Activated naive CD8-positive, alpha-beta T cell treated with anti-CD3 and anti-CD28 coated beads for 36 hours (primary cell): Measurements from ENCODE around the gene MAPK11. TPM values are rescaled to one million over a fixed set of nuclear protein-coding genes. Genes with fewer than 3 reads are reported as not detected.

Source experiments
- DNase-seq: peaks from one replicate; pipeline ENCODE4 v3.0.0; 2021
- H3K27ac Mint-ChIP-seq: one replicate; pipeline ENCODE4 v1.8.0; 2022; ENCODE audit warnings: mild to moderate bottlenecking, moderate library complexity, mixed read lengths
- H3K27me3 Mint-ChIP-seq: one replicate; pipeline ENCODE4 v1.8.0; 2022; ENCODE audit warnings: mild to moderate bottlenecking, mixed read lengths
- H3K36me3 Mint-ChIP-seq: one replicate; pipeline ENCODE4 v1.8.0; 2021; ENCODE audit warnings: mild to moderate bottlenecking, mixed read lengths
- H3K4me1 Mint-ChIP-seq: one replicate; pipeline ENCODE4 v1.8.0; 2021; ENCODE audit warnings: mixed read lengths
- H3K4me3 Mint-ChIP-seq: one replicate; pipeline ENCODE4 v1.8.0; 2022; ENCODE audit warnings: mild to moderate bottlenecking, moderate library complexity, mixed read lengths
- H3K9me3 Mint-ChIP-seq: one replicate; pipeline ENCODE4 v1.8.0; 2022; ENCODE audit warnings: mixed read lengths
- total RNA-seq, 2 experiments: library from RNA; stranded (reverse); gene quantifications; one replicate each; pipeline ENCODE4 v1.2.3, GENCODE V29; 2021

Gene MAPK11
- total RNA-seq: 1 to 10 TPM; 3.2 to 3.3 TPM

DNA sequence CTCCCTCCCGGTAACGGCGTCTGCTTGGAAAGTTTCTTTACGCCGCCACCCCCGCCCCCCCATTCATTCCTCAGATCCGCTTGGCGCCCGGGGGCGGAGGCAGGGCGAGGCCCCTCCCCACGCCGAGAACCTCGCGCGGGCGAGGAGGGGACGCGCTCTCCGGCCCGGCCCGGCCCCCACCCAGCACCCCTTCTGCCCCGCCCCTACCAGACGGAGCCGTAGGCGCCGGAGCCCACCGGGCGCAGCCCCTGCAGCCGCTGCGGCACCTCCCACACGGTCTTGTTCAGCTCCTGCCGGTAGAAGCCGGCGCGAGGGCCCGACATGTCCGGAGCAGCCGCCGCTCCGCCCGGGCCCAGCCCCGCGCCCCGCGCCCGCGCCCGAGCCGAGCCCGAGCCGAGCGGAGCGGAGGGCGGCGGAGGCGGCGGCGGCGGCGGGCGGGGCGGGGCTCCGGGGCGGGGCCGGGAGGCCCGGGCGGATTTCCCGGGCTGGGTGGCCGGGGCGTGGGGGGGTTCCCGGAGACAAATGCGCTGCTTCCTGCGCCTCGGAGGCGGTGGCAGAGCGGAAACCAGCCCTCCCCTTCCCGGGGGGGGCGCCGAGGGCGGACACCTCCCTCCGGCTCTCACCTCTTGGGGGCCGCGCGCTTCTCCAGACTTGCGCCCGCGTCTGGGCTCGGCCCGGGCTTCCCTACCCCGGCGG is at the start of gene MAPK11:
MAPK11 (minus strand) TSS at position 411 of the 696 bp plus-strand sequence; CDS start at position 323, 88 bp downstream.
- DNase-seq: peak; percentile 72
- H3K27ac Mint-ChIP-seq: no peak within 1 kb of the TSS
- peaks cover 9% of the 10 kb centered on the region for H3K4me1 Mint-ChIP-seq
- peak within 1 kb of the TSS; percentile 67 for H3K4me3 Mint-ChIP-seq
- H3K36me3 Mint-ChIP-seq: peaks cover 2% of the 10 kb centered on the region
- no peaks in the 10 kb centered on the region for H3K9me3 Mint-ChIP-seq
- H3K27me3 Mint-ChIP-seq: peaks cover 25% of the 10 kb centered on the region

DNA sequence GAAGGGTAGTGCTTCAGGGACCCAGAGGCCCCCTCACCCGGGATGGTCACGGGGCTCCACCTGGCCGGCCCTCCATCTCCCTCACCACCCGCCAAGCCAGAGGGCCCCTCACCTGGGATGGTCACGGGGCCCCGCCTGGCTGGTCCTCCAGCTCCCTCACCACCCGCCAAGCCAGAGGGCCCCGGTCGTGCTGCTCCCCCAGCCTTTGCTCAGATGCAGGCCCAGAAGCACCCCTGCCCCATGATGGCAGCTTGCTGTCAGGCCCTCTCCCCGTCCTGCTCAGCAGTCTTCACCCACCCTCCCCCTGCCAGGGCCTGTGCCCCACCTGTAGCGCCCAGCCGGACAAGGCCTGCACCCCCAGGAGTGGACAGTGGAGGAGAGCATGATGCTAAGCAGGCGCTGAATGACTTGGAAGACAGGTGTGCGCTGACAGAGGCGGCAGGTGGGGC is 49.3 kb upstream of the MAPK11 start:
- DNase-seq: no peak
- Mint-ChIP-seq H3K4me3 (no peak overlapping the region), H3K27ac (no peak overlapping the region), H3K9me3 (no peaks in the 10 kb centered on the region), H3K36me3 (no peaks in the 10 kb centered on the region), H3K4me1 (peaks cover 4% of the 10 kb centered on the region), H3K27me3 (no peaks in the 10 kb centered on the region)

DNA sequence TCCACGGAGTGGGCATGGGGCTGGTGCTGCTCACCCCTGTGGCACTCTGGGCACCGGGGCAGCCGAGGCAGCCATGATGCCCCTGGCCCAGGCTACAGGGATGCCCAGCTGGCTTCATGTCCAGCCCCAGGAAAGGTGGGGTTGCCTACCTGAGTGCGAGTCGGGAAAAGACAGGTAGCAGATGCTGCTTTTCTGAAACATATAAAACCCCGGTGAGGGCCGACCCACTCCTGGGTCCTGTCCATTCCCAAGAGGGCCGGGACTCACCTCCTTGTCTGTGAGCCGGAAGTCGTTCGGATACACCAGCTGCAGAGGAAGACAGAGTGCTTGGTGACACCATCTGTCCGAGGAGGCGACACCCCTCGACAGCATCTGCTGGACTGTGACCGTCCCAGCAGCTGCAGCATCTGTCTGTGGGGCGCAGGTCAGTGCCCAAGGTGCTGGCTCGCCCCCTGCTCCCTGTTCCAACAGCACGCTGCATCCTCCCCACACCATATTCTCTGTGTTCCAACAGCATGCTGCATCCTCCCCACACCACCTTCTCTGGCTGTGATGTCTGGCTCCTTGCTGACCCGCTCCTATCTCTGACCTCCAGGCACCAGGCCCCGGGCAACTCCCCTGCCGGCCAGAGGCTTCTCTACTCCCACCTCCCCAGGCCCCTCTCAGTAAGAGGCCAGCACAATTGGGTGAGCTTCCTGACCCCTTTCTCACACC is 48.7 kb upstream of the MAPK11 start:
- Mint-ChIP-seq H3K36me3 (no peaks in the 10 kb centered on the region), H3K27me3 (no peaks in the 10 kb centered on the region), H3K27ac (no peak overlapping the region), H3K9me3 (no peaks in the 10 kb centered on the region), H3K4me1 (peaks cover 8% of the 10 kb centered on the region), H3K4me3 (no peak overlapping the region)
- DNase-seq: no peak

DNA sequence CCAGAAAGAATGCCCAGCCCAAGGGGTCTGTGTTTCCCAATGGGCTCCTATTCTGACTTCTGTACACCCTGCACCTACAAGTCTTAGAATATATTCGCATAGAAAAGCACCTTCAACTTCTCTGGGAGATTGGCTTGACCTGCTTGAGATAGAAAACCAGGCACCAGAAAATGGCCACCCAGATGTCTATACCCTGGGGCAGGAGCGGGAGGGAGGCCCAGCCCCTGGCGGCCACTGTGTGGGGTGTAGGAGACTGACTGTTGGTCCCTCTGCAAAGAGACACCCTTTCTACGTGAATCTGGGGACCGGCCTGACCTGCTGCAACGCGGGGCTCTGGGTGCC is 48.1 kb upstream of the MAPK11 start:
- H3K4me3 Mint-ChIP-seq: no peak overlapping the region
- H3K9me3 Mint-ChIP-seq: no peaks in the 10 kb centered on the region
- H3K4me1 Mint-ChIP-seq: peaks cover 10% of the 10 kb centered on the region
- no peak for DNase-seq
- no peaks in the 10 kb centered on the region for H3K36me3 Mint-ChIP-seq
- H3K27me3 Mint-ChIP-seq: no peaks in the 10 kb centered on the region
- no peak overlapping the region for H3K27ac Mint-ChIP-seq

DNA sequence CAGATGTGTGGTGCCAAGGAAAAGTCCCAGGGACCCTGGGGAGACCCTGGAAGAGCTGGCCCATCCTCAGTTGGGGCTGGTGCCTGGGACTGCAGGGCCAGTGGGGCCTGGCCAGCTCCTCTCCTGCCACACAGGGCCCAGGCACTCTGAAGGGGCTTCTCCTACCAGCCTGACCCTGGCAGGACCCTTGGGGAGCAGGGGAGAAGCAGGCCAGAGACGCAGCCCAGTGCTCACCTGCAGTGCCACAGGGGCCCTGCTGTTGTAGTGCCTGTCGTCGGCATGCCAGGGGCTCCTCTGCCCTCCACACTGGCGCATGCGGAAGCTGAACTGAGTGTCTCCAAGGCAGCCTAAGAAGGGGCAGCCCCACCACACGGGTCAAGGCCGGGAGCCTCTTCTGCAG is 47.5 kb upstream of the MAPK11 start:
- Mint-ChIP-seq H3K9me3 (no peaks in the 10 kb centered on the region), H3K27ac (no peak overlapping the region), H3K4me1 (peaks cover 10% of the 10 kb centered on the region), H3K4me3 (no peak overlapping the region), H3K27me3 (no peaks in the 10 kb centered on the region), H3K36me3 (no peaks in the 10 kb centered on the region)
- DNase-seq: no peak

DNA sequence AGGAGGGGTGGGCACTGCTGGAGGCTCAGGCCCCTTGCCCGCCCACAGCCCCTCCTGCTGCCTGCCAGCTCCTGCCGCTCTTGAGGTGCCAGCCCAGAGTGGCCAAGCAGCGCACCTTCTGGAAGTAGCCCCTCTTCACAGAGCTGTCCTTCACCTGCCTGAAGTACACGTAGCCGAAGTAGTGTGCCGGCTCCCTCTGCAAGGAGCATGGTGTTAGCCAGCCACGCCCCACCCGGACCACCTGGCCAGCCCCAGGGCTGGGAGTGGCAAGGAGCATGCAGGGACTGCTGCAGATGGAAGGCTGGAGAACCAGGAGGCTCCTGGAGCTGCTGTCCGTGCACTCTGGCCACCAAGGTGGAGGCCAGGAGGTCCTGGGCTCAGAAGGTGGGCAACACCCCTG is 47.0 kb upstream of the MAPK11 start:
- Mint-ChIP-seq H3K9me3 (no peaks in the 10 kb centered on the region), H3K36me3 (no peaks in the 10 kb centered on the region), H3K27me3 (no peaks in the 10 kb centered on the region), H3K4me3 (no peak overlapping the region), H3K27ac (no peak overlapping the region), H3K4me1 (peaks cover 10% of the 10 kb centered on the region)
- DNase-seq: no peak

DNA sequence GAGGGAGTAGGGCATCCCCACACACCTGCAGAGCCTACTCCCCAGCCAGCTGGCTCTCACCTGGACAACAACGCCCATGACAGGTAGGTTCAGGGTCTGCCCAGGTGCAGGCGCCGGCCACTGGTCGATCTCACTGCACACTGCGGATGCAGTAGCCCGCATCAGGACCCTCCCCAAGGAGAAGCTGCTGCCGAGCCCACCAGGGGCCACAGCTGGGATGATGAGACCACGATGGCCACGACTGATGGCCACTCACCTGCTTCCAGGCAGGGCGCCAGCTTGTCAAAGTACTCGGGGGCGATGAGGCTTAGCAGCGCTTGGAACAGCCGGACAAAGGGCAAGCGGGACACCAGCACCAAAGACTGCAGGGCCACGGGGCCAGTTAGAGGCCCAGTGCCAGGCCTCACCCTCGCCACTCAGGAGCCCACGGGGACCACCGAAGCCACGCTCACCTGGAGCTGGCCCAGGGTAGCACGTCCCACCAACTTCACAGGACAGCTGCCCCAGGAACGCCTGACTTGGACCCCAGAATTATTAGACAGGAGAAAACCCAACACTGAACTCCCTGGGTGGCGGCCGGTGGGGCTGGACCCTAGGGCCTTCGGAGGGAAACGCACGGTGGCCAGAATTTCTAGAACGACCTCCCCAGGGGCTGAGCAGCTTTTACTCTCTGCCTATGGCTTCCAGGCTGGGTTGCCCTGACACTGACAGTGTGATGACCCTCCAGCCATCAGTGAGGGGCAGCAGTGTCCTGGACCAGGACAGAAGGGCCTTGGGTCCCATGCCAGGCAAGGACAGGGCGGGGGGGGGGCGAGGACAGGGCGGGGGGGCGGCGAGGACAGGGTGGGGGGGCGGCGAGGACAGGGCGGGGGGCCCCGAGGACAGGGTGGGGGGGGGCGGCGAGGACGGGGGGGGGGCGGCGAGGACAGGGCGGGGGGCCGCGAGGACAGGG is 46.2 kb upstream of the MAPK11 start:
- Mint-ChIP-seq H3K4me3 (no peak overlapping the region), H3K4me1 (peaks cover 10% of the 10 kb centered on the region), H3K27ac (no peak overlapping the region), H3K9me3 (no peaks in the 10 kb centered on the region), H3K36me3 (no peaks in the 10 kb centered on the region), H3K27me3 (no peaks in the 10 kb centered on the region)
- no peak for DNase-seq

DNA sequence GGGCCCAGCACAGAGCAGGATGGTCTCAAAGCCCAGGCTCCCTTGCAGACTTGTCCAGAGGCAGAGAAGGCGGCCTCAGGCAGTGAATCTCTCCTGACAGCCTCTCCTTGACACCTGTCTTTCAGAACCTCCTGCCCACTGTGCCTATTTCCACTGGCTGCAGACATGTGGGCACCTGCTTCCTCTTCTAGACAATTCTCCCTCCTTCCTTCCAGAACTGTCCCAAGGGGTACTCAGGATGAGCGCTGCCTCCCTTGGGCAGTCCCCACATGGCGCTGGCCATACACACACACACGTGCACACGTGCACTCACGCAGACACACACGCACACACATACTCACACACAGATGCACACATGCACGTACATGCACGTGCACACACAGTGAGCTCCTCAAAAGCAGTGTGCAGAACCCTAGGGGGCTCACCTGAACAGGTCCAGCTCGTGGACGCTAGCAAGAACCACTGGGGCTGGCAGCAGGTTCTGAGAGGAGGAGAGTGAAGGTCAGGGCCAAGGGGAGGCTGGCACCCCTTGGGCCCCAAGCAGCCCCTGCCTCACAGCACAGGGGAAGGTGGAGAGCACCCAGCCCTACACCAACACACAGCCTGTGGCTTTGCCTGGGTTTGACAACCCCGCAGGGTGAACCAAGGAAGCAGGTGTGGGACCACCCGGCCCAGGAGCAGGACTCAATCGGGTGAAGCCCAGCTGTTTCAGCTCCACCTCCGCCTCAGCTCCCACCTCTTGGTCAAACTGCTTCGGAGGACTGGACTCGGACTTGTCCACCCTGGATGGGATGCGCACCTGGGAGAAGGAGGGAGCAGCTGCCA is 45.3 kb upstream of the MAPK11 start:
- DNase-seq: no peak
- H3K4me1 Mint-ChIP-seq: peaks cover 10% of the 10 kb centered on the region
- H3K27me3 Mint-ChIP-seq: no peaks in the 10 kb centered on the region
- H3K9me3 Mint-ChIP-seq: no peaks in the 10 kb centered on the region
- H3K36me3 Mint-ChIP-seq: no peaks in the 10 kb centered on the region
- H3K4me3 Mint-ChIP-seq: peak overlapping the region; percentile 88
- no peak overlapping the region for H3K27ac Mint-ChIP-seq

DNA sequence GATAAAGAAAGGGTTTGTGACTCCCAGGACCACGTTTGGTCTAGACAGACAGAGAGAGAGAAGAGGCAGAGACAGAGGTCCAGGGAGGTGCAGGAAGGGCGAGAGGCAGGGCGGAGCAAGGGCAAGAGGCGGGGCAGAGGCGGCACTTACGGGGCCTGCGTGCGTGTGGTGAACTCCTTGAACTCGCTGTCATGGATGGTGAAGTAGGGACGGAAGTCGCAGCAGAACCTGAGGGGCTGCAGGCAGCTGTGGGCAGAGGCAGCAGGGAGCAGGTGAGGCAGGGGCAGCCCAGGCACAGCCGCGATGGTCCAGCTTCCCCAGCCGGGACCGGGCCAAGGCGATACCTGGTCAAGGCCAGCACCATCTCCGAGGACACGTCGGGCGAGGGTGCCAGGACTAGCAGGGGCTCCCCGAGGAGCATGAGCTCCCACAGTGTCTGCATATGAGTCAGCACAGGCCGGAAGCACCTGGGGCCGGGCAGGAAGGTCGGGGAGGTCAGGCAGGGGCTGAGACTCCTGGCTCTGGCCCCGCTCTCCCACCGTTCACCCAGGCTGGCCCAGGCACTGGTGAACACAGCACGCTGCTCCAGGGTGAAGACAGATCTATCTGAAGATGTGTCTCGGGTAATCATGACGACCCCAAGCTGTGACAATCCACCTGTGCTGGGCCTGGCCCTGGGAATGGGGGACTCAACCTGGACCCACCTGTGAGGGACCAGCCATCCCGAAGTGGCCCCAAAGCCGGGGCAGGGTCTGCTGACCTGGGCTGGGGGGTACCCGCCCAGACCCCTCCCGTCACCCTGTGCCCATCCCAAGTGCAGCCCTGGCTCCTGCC is 44.5 kb upstream of the MAPK11 start:
- H3K4me1 Mint-ChIP-seq: peaks cover 10% of the 10 kb centered on the region
- H3K27ac Mint-ChIP-seq: peak overlapping the region; percentile 83
- no peaks in the 10 kb centered on the region for H3K9me3 Mint-ChIP-seq
- DNase-seq: peak; percentile 82
- no peaks in the 10 kb centered on the region for H3K27me3 Mint-ChIP-seq
- peak overlapping the region; percentile 88 for H3K4me3 Mint-ChIP-seq
- no peaks in the 10 kb centered on the region for H3K36me3 Mint-ChIP-seq

DNA sequence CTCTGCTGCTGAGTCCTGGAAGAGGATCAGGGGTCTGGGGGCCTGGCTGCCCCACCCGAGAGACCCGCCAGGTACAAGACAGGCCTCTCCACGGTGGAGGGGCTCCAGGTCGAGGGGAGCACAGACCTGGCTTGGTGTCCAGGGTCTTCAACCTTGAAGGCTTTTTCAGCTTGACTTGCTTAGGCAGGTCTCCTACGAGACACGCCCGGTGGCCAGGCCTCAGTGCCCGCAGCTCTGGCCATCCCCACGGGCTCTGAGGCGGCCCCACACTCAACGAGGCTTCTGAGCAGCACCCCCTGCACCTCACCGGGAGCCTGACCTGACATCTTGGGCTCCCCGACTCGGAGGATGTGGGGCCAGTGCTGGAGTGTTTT is 43.9 kb upstream of the MAPK11 start:
- H3K9me3 Mint-ChIP-seq: no peaks in the 10 kb centered on the region
- peaks cover 10% of the 10 kb centered on the region for H3K4me1 Mint-ChIP-seq
- H3K27me3 Mint-ChIP-seq: no peaks in the 10 kb centered on the region
- H3K4me3 Mint-ChIP-seq: peak overlapping the region; percentile 88
- DNase-seq: peak; percentile 29
- no peaks in the 10 kb centered on the region for H3K36me3 Mint-ChIP-seq
- peak overlapping the region; percentile 83 for H3K27ac Mint-ChIP-seq

DNA sequence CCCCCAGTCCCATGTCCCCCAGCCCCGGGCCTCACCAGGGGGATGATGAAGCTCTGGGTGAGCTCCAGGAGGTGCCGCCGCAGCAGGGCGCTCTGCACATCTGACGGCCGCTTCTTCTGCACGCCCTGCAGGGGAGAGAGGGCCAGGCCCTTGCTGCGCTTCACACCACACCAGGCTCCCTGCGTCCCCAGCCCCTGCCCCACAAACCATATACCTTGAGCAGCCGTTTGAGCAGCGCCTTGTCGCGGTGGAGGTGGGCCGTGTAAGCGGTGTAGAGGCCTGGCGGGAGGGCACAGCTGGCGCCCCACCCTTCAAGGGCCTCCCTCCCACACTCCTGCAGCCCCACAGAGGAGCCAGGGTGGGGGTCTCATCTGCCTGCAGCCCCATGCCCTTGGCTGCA is 43.4 kb upstream of the MAPK11 start:
- peak overlapping the region; percentile 88 for H3K4me3 Mint-ChIP-seq
- DNase-seq: no peak
- H3K4me1 Mint-ChIP-seq: peaks cover 12% of the 10 kb centered on the region
- H3K36me3 Mint-ChIP-seq: no peaks in the 10 kb centered on the region
- H3K27me3 Mint-ChIP-seq: peaks cover 3% of the 10 kb centered on the region
- H3K27ac Mint-ChIP-seq: peak overlapping the region; percentile 83
- no peaks in the 10 kb centered on the region for H3K9me3 Mint-ChIP-seq

DNA sequence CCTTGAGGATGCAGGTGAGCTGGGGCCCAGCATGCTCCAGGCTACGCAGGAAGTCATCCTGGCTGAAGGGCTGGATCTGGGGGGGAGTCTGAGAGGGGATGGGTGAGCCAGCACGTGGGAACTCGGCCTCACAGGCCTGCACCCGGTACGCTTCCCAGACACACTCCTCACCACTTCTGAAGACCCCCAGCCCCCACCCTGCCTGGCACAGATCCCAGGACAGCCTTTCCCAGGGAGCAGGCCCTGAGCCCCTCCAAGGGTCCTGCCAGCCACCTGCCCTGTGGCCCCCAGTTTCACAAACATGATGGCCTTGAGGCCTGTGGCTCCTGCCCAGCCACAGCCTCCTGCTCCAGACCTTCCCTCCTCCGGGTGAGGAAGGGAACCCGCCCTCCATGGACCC is 42.8 kb upstream of the MAPK11 start:
- Mint-ChIP-seq H3K36me3 (no peaks in the 10 kb centered on the region), H3K4me3 (no peak overlapping the region), H3K4me1 (peaks cover 12% of the 10 kb centered on the region), H3K9me3 (no peaks in the 10 kb centered on the region), H3K27me3 (peaks cover 3% of the 10 kb centered on the region), H3K27ac (no peak overlapping the region)
- DNase-seq: no peak

DNA sequence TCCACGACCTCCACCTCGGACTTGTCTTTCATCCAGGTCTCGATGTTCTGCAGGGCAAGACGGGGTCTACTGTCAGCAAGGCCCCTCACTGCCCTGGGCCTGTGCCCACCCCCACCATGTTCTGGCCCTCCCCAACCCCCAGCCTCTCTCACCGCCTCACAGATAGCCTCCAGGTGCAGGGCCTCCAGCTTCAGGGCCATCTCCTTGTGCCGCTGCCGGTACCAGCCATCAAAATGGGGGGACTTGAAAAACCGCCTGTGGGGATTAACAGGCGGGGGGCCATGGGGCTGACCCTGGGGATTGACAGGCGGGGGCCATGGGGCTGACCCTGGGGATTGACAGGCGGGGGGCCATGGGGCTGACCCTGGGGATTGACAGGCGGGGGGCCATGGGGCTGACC is 42.2 kb upstream of the MAPK11 start:
- no peaks in the 10 kb centered on the region for H3K36me3 Mint-ChIP-seq
- H3K27me3 Mint-ChIP-seq: peaks cover 3% of the 10 kb centered on the region
- H3K4me3 Mint-ChIP-seq: no peak overlapping the region
- H3K27ac Mint-ChIP-seq: no peak overlapping the region
- peaks cover 12% of the 10 kb centered on the region for H3K4me1 Mint-ChIP-seq
- H3K9me3 Mint-ChIP-seq: no peaks in the 10 kb centered on the region
- DNase-seq: no peak
